Karpas-422 (cell line): ENCODE results near the gene GRK5. TPM values are rescaled to one million over a fixed set of nuclear protein-coding genes. Genes with fewer than 3 reads are reported as not detected.

Experiments
- DNase-seq: peaks from one replicate; pipeline ENCODE4 v3.0.0-alpha.2; 2015
- H2AFZ ChIP-seq: fragments of 200-600 bp; sonication (generic); 2 replicates; pipeline ENCODE4 v1.6.1; 2014; ENCODE audit warnings: antibody characterized with exemption, low read length, mixed read lengths
- H3K27ac ChIP-seq: fragments of 200-600 bp; sonication (generic); 2 replicates; pipeline ENCODE4 v1.5.1; 2014; ENCODE audit warnings: mild to moderate bottlenecking, low read length, moderate library complexity
- H3K27me3 ChIP-seq: fragments of 200-600 bp; sonication (generic); 2 replicates; pipeline ENCODE4 v1.6.1; 2014; ENCODE audit warnings: low read length, mixed read lengths
- H3K36me3 ChIP-seq: fragments of 200-600 bp; sonication (generic); 2 replicates; pipeline ENCODE4 v1.6.1; 2014; ENCODE audit warnings: low read length, mixed read lengths; ENCODE audit not compliant: insufficient read depth
- H3K4me1 ChIP-seq: fragments of 200-600 bp; sonication (generic); 2 replicates; pipeline ENCODE4 v1.6.1; 2014; ENCODE audit warnings: mild to moderate bottlenecking, low read length, mixed read lengths
- H3K4me2 ChIP-seq: fragments of 200-600 bp; sonication (generic); 2 replicates; pipeline ENCODE4 v1.6.1; 2014; ENCODE audit warnings: low read length, low read depth, mild to moderate bottlenecking; ENCODE audit not compliant: poor library complexity, severe bottlenecking
- H3K4me3 ChIP-seq: fragments of 200-600 bp; sonication (generic); 2 replicates; pipeline ENCODE4 v1.5.1; 2014; ENCODE audit warnings: mild to moderate bottlenecking, antibody characterized with exemption, low read length, mixed read lengths
- H3K79me2 ChIP-seq: fragments of 200-600 bp; sonication (generic); 2 replicates; pipeline ENCODE4 v1.6.1; 2014; ENCODE audit warnings: mild to moderate bottlenecking, low read length, mixed read lengths
- H3K9ac ChIP-seq: fragments of 200-600 bp; sonication (generic); 2 replicates; pipeline ENCODE4 v1.6.0; 2014; ENCODE audit warnings: low read length
- H3K9me2 ChIP-seq: fragments of 200-600 bp; sonication (generic), shearing (Covaris generic); replicated peaks from 2 replicates; pipeline ENCODE4 v1.6.0; 2014; ENCODE audit warnings: mild to moderate bottlenecking, low read length, moderate library complexity; ENCODE audit not compliant: insufficient read depth
- H3K9me3 ChIP-seq: fragments of 300-700, 200-600 bp; sonication (generic); 2 replicates; pipeline ENCODE4 v1.6.1; 2014; ENCODE audit warnings: low read length, mixed read lengths
- H4K20me1 ChIP-seq: fragments of 200-600 bp; sonication (generic); 2 replicates; pipeline ENCODE4 v1.6.1; 2014; ENCODE audit warnings: mild to moderate bottlenecking, antibody characterized with exemption, low read length, low read depth; ENCODE audit not compliant: insufficient read depth
- total RNA-seq: library from RNA; depleted of rRNA; stranded (reverse); fragments of >200 nt; shearing (Covaris generic); gene quantifications from 2 replicates; pipeline ENCODE4 v1.2.3, GENCODE V29; 2014; ENCODE audit warnings: low replicate concordance

Gene GRK5
- total RNA-seq, 1 experiment from 2014 or later = 4.5 TPM

- no peak for DNase-seq
- no peak overlapping the region for H3K4me3 ChIP-seq
- H2AFZ ChIP-seq = no peak overlapping the region
- H4K20me1 ChIP-seq = peaks cover 82% of the 10 kb centered on the region
- no peak overlapping the region for H3K27ac ChIP-seq
- no peaks in the 10 kb centered on the region for H3K9me3 ChIP-seq
- H3K4me2 ChIP-seq = no peak overlapping the region
- no peaks in the 10 kb centered on the region for H3K79me2 ChIP-seq
- H3K27me3 ChIP-seq = no peaks in the 10 kb centered on the region
- peaks cover 2% of the 10 kb centered on the region for H3K4me1 ChIP-seq
- no peak overlapping the region for H3K9ac ChIP-seq
- no peaks in the 10 kb centered on the region for H3K9me2 ChIP-seq
- H3K36me3 ChIP-seq = no peaks in the 10 kb centered on the region
Measured at GRCh38 chr10:119318411-119319160, 111.2 kb downstream of the GRK5 start.

DNA sequence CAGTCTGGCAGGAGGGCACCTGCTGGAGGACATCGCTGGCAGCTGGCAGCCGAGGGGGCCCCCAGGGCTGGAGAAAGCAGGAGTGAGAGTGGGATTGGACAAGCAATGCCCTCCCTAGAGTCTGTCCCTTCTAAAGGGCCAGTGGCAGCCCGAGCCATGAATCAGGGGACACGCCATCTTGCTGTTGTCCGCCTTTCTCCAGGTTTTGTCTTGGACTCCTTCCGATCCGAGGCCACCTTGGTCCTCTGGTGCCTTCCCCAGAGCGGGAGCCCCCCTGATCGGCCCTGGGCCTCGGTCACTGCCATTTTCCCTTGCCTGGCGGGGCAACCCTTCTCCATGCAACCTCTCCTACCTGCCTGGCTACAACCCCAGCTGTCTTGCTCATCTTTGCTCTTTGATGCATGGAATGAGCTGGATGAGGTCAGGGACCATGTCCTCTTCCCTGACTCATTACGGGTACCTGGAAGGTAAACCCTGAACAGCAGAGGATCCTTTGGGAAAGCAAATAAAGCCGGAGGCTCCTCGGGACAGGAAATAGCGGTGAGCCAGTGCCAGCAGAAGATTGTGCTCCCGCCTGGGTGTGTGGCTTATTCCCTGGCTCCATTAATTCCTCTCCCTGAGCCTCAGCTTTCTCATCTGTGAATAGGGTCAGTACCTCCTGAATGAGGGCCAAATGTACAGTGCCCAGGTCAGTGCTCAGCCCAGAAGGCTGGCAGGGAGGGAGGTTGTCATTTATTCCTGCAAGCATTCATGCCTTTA is 112.0 kb downstream of the GRK5 start:
- Histone ChIP-seq H3K9me3 (no peaks in the 10 kb centered on the region), H3K27ac (no peak overlapping the region), H2AFZ (no peak overlapping the region), H3K4me3 (no peak overlapping the region), H3K36me3 (no peaks in the 10 kb centered on the region), H4K20me1 (peaks cover 78% of the 10 kb centered on the region), H3K4me1 (no peaks in the 10 kb centered on the region), H3K9ac (no peak overlapping the region), H3K79me2 (no peaks in the 10 kb centered on the region), H3K4me2 (no peak overlapping the region), H3K9me2 (no peaks in the 10 kb centered on the region), H3K27me3 (no peaks in the 10 kb centered on the region)
- DNase-seq = no peak

DNA sequence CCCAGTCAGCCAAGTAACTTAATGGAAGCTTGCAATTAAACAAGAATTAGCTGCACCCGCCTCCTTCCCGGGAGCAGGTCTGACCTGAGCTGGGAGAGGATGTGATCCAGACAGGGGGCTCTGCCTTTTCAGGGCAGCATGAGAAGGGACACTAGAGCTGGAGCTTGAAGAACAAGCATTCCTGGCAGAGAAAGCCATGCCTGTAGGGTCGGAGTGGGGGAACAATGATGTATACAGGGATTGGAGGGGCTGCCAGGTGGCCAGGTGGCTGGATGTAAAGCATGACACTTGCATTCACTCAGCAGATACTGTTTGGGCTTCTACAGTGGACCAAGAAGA is 112.5 kb downstream of the GRK5 start:
- Histone ChIP-seq H3K4me3 (no peak overlapping the region), H2AFZ (no peak overlapping the region), H3K9ac (no peak overlapping the region), H3K27me3 (no peaks in the 10 kb centered on the region), H3K9me2 (no peaks in the 10 kb centered on the region), H3K4me2 (no peak overlapping the region), H3K36me3 (no peaks in the 10 kb centered on the region), H3K9me3 (no peaks in the 10 kb centered on the region), H3K27ac (no peak overlapping the region), H3K4me1 (no peaks in the 10 kb centered on the region), H4K20me1 (peaks cover 73% of the 10 kb centered on the region), H3K79me2 (no peaks in the 10 kb centered on the region)
- no peak for DNase-seq

DNA sequence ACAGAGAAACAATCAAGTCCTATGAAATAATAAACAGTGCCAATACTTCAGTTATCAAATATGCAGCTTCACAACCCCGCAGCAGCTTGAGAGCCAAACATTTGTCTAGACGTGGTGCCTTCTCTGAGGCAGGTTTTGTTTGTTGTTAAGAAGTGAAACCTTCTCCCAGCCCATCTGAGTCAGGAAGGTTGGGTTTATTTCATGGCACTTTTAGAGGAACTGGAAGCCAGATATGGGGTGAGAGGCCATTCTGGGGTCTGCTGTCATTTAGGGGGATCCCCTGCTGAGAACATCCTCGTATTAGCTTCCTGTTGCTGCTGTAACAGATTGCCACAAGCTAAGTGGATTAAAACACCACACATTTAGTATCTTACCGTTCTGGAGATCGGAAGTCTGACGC is 113.6 kb downstream of the GRK5 start:
- no peaks in the 10 kb centered on the region for H3K9me3 ChIP-seq
- no peaks in the 10 kb centered on the region for H3K79me2 ChIP-seq
- no peak overlapping the region for H3K4me2 ChIP-seq
- no peaks in the 10 kb centered on the region for H3K9me2 ChIP-seq
- H3K36me3 ChIP-seq = no peaks in the 10 kb centered on the region
- H2AFZ ChIP-seq = no peak overlapping the region
- no peak overlapping the region for H3K9ac ChIP-seq
- H3K27ac ChIP-seq = no peak overlapping the region
- peaks cover 69% of the 10 kb centered on the region for H4K20me1 ChIP-seq
- H3K4me1 ChIP-seq = no peaks in the 10 kb centered on the region
- H3K4me3 ChIP-seq = no peak overlapping the region
- DNase-seq = no peak
- H3K27me3 ChIP-seq = no peaks in the 10 kb centered on the region

GRCh38 chr10:119323085-119324016 is 116.0 kb downstream of the GRK5 start:
- H2AFZ ChIP-seq = no peak overlapping the region
- no peak overlapping the region for H3K4me2 ChIP-seq
- peaks cover 3% of the 10 kb centered on the region; the same call in 1 of the 2 replicates for H3K4me1 ChIP-seq
- no peak for DNase-seq
- no peaks in the 10 kb centered on the region for H3K9me3 ChIP-seq
- no peaks in the 10 kb centered on the region for H3K79me2 ChIP-seq
- H3K36me3 ChIP-seq = no peaks in the 10 kb centered on the region
- no peak overlapping the region for H3K4me3 ChIP-seq
- H4K20me1 ChIP-seq = peaks cover 46% of the 10 kb centered on the region
- H3K27me3 ChIP-seq = no peaks in the 10 kb centered on the region
- H3K27ac ChIP-seq = no peak overlapping the region
- no peak overlapping the region for H3K9ac ChIP-seq
- H3K9me2 ChIP-seq = no peaks in the 10 kb centered on the region

- peaks cover 40% of the 10 kb centered on the region for H4K20me1 ChIP-seq
- no peaks in the 10 kb centered on the region for H3K27me3 ChIP-seq
- DNase-seq = no peak
- H3K9me2 ChIP-seq = no peaks in the 10 kb centered on the region
- H3K9me3 ChIP-seq = no peaks in the 10 kb centered on the region
- H3K4me1 ChIP-seq = peaks cover 3% of the 10 kb centered on the region; the same call in 1 of the 2 replicates
- H3K4me2 ChIP-seq = no peak overlapping the region
- no peak overlapping the region for H3K9ac ChIP-seq
- H3K79me2 ChIP-seq = no peaks in the 10 kb centered on the region
- no peak overlapping the region for H3K4me3 ChIP-seq
- no peak overlapping the region for H3K27ac ChIP-seq
- no peak overlapping the region for H2AFZ ChIP-seq
- H3K36me3 ChIP-seq = no peaks in the 10 kb centered on the region
Measured at GRCh38 chr10:119325131-119325530, 117.8 kb downstream of the GRK5 start.

DNA sequence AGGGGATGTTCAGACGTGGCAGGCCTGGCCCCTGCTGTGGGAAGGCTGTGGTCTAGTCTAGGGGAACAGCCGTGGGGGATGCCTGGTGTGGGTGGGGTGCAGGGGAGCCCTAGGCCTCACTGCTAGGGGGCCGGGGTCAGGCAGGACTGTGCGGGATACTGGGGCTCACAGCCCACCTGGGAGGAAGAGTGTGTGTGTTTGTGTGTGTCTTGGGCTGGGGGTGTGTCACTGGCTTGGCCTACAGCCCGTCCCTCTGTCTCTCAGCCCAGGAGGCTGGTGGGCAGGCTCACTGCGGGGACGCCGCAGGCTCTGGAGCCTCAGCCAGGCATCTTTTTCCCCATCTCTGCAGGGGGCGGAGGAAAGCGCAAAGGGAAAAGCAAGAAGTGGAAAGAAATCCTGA is 118.8 kb downstream of the GRK5 start:
- Histone ChIP-seq H3K4me2 (no peak overlapping the region), H3K4me1 (peaks cover 3% of the 10 kb centered on the region; the same call in 1 of the 2 replicates), H3K79me2 (no peaks in the 10 kb centered on the region), H2AFZ (no peak overlapping the region), H3K27ac (no peak overlapping the region), H3K4me3 (no peak overlapping the region), H4K20me1 (peaks cover 32% of the 10 kb centered on the region), H3K9me2 (no peaks in the 10 kb centered on the region), H3K27me3 (no peaks in the 10 kb centered on the region), H3K36me3 (no peaks in the 10 kb centered on the region), H3K9ac (no peak overlapping the region), H3K9me3 (no peaks in the 10 kb centered on the region)
- no peak for DNase-seq
